ENCODE data around the gene PRELID3B.

PRELID3B gene

DNA sequence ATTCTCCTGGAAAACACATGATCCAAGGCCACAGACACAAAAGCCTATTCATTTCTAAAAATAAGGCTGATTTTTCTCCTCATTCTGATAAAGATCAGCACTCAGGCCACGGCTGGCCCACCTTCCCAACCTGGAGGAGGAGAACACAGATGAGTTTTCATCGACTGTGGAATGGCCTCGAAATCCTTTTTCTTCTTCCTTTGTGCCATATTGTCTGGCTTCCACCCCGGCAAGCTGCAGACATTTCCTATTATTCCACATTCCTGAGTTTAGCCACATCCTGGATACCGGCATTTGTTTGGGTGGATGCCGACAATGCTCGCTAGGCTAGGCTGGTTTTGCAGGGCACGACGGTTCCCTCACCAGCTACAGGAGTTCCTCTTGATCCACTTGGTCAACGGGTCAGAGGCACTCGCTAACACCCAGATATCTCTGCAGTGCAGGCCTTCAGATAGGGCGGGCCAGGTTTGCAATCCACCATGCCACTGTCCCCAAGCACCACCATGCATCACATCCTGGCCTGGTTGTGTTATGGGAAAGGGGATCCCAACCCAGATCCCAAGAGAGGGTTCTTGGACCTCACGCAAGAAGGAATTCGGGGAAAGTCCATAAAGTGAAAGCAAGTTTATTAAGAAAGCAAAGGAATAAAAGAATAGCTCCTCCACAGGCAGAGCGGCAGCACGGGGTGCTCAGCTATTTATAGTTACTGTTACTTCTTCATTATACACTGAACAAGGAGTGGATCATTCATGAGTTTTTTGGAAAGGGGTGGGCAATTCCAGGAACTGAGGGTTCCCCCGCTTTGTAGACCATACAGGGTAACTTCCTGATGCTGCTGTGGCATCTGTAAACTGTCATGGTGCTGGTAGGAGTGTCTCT, 31.4 kb downstream of the PRELID3B start:
- in situ Hi-C loops (cut with MboI; ENCODE audit: low sequenced_read_pairs): no loop called here

GRCh38 chr20:59010321-59010994, 32.1 kb downstream of the PRELID3B start:
- in situ Hi-C loops (cut with MboI; ENCODE audit: low sequenced_read_pairs): no loop called here

- in situ Hi-C loops (cut with MboI; ENCODE audit: low sequenced_read_pairs): no loop called here
Measured at GRCh38 chr20:59008715-59009336, 33.8 kb downstream of the PRELID3B start.

DNA sequence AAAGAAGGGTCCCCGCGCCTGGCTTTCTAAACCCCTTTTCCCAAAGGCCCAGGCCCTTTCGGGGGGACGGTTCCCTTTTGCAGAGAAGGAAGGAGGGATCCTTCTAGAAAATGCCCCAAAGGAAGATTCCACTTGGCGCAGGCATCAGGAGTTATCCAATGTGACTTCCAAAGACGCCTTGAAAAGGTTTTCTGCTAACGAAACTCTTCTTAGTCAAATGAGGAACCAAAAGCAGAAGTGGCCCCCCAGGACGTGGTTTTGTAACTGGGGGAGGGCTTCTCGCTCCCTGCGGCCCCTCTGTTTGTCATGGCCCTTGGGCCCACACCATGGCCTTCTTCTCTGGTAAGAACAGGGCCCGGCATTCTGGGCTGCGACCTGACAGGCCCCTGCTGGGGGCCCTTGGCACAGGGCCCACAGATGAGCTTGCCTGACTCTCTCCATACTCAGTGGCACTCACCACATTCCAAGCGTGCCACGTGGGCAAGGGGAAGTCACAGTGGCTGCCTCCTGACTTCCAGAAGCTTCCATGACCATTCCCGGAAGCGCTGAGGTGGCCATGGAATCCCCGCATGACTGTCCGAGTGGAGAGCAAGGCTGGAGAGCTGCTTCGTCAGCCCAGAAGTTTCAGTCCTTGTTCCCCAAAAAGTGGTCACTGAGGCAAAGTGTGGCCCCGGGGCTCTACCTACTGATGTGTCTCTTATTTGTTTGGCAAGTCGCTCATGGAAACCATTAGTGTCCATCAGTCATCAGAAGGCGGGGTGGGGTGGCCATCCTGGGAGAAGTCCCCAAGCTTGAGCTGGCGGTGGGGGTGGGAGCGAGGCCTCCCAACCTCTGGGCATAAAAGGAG, 34.7 kb downstream of the PRELID3B start:
- in situ Hi-C loops (cut with MboI; ENCODE audit: low sequenced_read_pairs): no loop called here

DNA sequence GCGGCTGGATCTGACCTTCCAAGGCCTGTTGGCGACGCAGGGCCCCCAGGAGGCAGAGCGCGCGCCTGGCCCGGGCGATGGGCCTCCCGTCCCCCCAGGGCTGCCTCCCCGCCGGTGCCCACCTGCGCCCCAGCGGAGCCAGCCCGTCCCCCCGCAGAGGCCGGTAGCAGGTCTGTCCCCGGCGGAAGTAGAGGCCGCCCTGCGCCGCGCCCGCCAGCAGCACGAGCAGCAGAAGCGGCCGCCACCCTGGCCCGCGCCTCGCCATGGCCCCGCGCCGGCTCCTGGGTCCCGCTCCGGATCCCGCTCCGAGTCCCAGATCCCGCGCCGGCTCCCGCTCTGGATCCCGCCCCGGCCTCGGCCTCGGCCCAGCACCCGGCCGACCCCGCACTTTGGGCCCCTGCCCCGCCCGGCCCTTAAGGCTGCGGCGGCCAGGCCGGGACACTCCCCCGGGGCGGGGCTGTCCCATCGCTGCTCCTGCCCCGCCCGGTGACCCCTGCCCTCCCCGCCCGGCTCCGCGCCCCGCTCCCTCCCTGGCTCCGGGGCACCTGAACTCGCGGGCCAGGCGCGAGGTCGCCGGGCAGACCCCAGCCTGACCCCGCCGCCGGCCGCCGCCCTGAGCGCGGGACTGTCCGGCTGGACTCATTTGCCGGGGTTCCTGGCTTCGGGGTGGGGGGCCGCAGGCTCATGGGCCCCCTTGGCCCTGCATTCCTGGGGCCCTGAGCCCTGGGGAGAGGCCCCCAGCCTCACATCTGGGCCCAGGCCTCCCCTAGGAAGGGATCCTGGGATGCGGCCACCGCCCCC, 35.5 kb downstream of the PRELID3B start, which contains the start of gene CTSZ:
Gene CTSZ (minus strand): TSS at position 391 of the 801 bp plus-strand sequence. CDS start 126 bp downstream, at position 265.
- in situ Hi-C loops (cut with MboI; ENCODE audit: low sequenced_read_pairs): no loop called here

- in situ Hi-C loops (cut with MboI; ENCODE audit: low sequenced_read_pairs): no loop called here
Measured at GRCh38 chr20:59006167-59006863, 36.3 kb downstream of the PRELID3B start.

DNA sequence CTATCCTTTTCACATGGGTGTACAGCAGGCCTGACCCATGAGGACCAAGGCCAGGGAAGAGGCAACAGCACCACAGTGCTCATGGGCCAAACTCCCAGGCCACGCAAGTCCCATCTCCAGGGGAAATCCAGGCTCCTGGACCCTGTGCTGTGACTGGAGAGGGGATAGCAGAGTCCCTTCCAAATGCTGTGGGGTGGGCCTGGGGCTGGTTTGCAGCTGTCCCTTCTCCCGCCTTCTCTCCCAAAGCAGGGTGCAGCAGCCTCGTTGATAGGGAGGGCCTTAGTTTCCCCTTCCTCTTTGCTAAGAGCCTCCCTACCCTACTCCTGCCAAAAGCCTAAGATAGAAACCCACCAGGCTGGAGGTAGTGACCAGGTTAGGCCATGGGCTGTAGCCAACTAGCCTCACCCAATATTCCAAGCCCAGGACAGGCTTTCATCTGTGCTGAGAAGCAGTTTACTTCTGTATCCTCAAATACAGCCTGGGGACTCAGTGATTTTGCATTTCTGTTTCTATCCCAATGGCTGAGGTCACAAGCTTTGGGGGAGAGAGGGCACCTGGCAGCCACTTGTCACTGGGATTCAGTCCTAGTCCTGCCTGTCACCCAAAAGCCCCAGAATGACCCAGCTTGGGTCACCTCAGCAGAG, 36.9 kb downstream of the PRELID3B start:
- in situ Hi-C loops (cut with MboI; ENCODE audit: low sequenced_read_pairs): no loop called here

- in situ Hi-C loops (cut with MboI; ENCODE audit: low sequenced_read_pairs): no loop called here
Measured at GRCh38 chr20:59004763-59005522, 37.6 kb downstream of the PRELID3B start.

GRCh38 chr20:59004493-59004762, 38.2 kb downstream of the PRELID3B start:
- in situ Hi-C loops (cut with MboI; ENCODE audit: low sequenced_read_pairs): no loop called here

- in situ Hi-C loops (cut with MboI; ENCODE audit: low sequenced_read_pairs): no loop called here
Measured at GRCh38 chr20:59003836-59004492, 38.6 kb downstream of the PRELID3B start.

DNA sequence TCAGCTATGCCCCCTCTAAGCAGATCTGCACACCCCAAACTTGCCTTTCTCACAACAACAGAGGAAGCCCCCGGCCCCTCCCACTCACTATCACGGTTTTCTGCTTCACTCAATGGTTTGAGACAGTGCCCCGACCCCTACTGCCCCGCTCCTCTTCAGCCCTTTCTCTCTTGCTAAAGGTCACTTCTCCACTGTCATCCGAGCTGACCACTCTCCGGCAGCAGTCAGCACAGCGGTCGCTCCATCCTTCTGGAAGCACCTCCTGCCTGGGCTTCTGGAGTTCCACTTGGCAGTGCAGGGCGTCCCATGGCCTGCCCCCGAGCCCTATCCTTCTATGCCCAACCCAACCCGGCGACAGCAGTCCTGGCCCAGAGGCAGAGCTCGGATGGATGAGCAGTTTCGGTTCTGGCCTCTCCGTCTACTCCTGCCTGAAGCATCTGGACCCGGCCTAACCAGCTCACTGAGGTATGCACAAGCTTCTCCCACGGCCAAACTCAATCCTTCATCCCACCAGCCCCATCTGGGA, 39.6 kb downstream of the PRELID3B start:
- in situ Hi-C loops (cut with MboI; ENCODE audit: low sequenced_read_pairs): no loop called here

DNA sequence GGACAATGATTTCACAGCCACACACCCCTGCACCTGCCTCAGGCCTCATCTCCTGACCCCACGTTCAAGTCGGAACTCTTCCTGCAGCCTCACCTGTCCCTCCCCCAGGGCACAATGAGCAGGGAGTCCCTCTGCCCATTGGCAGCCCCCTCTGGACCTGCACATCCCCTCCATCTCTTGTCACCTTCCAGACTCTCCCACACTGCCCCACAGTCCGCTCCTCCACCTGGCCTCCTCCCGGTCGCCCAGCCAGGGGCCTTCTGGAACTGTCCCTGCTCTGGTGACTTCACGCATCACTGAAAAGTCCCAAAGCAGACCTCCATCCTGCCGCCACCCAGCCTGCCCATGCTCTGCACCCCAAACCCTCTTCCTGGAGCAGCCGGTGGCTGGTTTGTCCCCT, 40.2 kb downstream of the PRELID3B start:
- in situ Hi-C loops (cut with MboI; ENCODE audit: low sequenced_read_pairs): no loop called here

- in situ Hi-C loops (cut with MboI; ENCODE audit: low sequenced_read_pairs): no loop called here
Measured at GRCh38 chr20:59001449-59002171, 41.0 kb downstream of the PRELID3B start.

DNA sequence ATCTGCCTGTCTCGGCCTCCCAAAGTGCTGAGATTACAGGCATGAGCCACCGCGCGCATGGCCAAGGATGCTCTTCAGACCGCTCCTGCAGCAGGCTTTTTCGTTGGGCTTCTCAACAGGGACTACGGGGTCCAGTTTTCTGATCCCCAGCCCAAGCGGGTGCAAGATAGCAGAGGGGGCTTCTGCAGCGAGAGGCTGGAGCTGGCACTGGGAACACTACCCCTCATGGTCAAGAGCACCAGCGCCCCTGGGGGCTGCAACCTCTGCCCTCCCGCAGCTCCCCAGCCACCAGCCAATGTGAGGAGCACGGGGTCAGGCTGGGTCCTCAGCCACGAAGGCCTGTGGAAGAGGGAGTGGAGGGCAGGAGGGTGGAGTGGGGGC, 41.5 kb downstream of the PRELID3B start:
- in situ Hi-C loops (cut with MboI; ENCODE audit: low sequenced_read_pairs): no loop called here

GRCh38 chr20:59000326-59000725, 42.3 kb downstream of the PRELID3B start:
- in situ Hi-C loops (cut with MboI; ENCODE audit: low sequenced_read_pairs): no loop called here

DNA sequence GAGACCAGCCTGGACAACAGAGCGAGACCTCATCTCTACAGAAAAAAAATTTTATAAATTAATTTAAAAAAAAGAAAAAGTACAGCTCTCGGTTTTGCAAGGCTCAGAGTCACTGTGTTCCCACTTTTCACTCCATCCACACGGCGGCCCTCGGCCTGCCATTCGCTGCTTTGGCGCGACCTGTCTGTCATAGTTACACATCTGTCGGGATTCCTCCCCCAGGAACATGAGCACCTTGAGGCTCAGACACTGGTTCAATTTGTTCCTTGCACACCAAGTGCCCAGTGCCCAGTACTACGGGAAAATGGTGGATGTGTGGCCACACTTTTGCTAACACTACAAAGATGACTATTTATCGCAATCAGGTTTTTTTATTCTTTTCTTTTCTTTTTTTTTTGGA, 43.9 kb downstream of the PRELID3B start:
- in situ Hi-C loops (cut with MboI; ENCODE audit: low sequenced_read_pairs): no loop called here

DNA sequence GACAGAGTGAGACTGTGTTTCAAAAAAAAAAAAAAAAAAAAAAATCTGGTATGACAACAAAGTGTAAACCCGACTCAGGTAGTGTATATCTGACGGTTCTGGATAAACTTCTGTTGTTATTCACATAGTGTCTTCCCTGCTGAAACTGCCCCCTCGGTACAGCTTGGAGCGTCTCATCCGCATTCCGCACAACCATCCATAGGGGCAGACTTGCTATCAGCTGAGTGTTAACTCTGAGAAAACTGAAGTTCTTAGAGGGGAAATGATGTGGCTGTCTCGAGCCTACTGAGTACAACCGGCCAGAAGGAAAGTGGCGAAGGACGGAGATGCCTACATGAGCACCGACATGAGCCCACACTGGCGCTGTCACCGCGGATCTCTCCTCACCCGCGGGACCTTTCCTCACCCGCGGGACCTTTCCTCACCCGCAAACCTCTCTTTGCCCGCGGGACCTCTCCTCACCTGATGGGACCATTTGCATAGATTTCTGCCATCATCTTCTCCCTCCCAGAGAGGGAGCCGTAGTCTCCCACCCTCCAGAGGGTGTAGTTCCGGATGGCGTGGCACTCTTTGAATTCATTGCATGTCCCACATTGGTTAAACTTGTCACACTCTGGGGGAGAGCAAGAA, 45.3 kb downstream of the PRELID3B start:
- in situ Hi-C loops (cut with MboI; ENCODE audit: low sequenced_read_pairs): no loop called here

All from HL-60/S4 treated with phorbol 12-myristate 13-acetate at 8.2 ng/mL for 4 days and 3 days (cell line).